Right kidney (tissue), 1 donor: ENCODE results near the gene RPL15.

ENCODE experiments used
- DNase-seq: peaks from one replicate; pipeline ENCODE4 v3.0.0-alpha.2; 2016

RPL15 gene

GRCh38 chr3:23956701-23957100, 39.8 kb downstream of the RPL15 start:
- DNase-seq = no peak

DNA sequence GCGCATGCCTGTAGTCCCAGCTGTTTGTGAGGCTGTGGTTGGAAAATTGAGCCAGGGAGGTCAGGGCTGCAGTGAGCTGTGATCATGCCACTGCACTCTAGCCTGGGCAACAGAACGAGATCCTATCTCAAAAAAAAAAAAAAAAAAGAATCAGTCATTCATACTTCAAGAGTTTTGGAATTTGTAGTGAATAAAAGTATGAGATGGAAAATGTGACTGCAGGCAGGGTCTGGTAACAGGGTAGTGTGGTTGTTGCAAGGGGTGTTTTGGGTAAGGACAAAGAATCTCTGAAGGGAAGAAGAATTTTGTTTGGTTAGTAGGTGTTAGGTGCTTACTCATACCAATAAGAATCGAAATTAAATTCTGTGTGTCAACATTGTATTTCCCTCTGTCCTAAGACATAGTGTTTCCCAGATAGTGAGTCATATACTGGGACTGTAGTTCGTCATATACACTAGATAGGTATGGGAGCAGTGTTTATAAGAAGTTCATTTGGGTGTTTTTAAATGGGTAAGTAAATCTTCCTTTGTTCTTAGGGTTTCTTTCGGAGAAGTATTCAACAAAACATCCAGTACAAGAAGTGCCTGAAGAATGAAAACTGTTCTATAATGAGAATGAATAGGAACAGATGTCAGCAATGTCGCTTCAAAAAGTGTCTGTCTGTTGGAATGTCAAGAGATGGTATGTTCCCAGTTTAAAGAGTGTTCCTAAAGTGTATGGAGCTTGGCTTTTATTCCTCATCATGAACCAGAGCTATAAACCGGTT, 42.4 kb downstream of the RPL15 start:
- no peak for DNase-seq

- no peak for DNase-seq
These were observed 43.7 kb downstream of the RPL15 start for GRCh38 chr3:23960649-23961048.

- no peak for DNase-seq
These were observed 44.1 kb downstream of the RPL15 start for GRCh38 chr3:23961066-23961465.

DNA sequence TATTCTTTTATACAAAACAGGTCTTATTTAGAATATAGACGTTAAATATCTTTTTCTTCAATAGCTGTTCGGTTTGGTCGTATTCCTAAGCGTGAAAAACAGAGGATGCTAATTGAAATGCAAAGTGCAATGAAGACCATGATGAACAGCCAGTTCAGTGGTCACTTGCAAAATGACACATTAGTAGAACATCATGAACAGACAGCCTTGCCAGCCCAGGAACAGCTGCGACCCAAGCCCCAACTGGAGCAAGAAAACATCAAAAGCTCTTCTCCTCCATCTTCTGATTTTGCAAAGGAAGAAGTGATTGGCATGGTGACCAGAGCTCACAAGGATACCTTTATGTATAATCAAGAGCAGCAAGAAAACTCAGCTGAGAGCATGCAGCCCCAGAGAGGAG, 45.0 kb downstream of the RPL15 start:
- no peak for DNase-seq

DNA sequence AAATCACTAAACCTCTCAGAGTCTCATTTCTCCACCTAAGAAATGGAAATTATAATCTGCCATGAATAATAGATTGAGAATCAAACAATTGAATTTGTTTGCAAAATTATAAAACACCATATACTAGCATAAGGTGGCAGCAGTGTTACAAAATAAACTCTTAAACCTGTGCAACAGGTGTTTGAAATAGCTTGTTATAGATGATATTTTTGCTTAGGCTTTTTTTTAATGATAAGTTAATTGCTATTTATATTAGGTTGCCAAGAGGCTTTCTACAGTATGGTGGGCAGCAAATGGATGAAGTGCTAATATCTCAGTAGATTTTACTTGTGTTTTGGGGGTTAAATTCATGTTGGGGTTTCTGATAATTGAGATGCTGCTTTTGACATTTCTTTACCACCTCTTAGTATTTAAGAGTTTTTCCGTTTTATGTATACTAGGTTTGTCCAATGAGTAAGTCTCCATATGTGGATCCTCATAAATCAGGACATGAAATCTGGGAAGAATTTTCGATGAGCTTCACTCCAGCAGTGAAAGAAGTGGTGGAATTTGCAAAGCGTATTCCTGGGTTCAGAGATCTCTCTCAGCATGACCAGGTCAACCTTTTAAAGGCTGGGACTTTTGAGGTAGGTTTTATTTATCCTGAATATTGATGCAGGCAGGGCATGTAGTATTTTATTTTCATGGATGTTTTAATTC, 47.8 kb downstream of the RPL15 start:
- DNase-seq = no peak

DNA sequence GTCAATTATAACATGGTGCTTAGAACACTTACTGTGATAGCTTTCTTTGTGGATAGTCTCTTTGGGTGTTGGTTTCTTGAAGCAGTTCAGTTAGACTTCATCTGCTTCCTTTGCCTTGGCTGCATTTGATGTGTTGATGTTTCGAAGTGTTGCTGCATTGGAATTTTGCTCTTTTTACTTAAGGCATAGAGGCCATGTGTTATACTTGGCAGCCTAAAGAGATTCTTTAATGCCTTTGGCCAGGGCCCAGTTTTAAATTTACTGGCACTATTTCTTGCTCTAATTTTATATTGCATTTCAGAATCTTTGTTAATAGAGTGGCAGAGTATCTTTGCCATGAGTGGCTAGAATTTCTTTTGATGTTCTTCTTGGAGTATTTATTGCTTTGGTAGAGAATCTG, 49.4 kb downstream of the RPL15 start:
- DNase-seq = no peak

GRCh38 chr3:23968463-23969184, 51.7 kb downstream of the RPL15 start:
- no peak for DNase-seq

- no peak for DNase-seq
These were observed 52.5 kb downstream of the RPL15 start for GRCh38 chr3:23969393-23969792.
